ENCODE data around the gene TMEM45A. TPM values are rescaled to one million over a fixed set of nuclear protein-coding genes. Genes with fewer than 3 reads are reported as not detected.

The TMEM45A gene
- total RNA-seq, 1 experiment from 2014 or later, result 21.1 TPM

- DNase-seq (ENCODE audit: low read depth, low spot score), result no peak
- in situ Hi-C loops (cut with HindIII; ENCODE audit: low pct_unique_long_range_greater_than_20kb, low sequenced_read_pairs), result no loop called here
These were observed 91.8 kb downstream of the TMEM45A start for GRCh38 chr3:100584101-100584660.

- no peak for DNase-seq (ENCODE audit: low read depth, low spot score)
- in situ Hi-C loops (cut with HindIII; ENCODE audit: low pct_unique_long_range_greater_than_20kb, low sequenced_read_pairs), result no loop called here
These were observed 94.4 kb downstream of the TMEM45A start for GRCh38 chr3:100586832-100587231.

DNA sequence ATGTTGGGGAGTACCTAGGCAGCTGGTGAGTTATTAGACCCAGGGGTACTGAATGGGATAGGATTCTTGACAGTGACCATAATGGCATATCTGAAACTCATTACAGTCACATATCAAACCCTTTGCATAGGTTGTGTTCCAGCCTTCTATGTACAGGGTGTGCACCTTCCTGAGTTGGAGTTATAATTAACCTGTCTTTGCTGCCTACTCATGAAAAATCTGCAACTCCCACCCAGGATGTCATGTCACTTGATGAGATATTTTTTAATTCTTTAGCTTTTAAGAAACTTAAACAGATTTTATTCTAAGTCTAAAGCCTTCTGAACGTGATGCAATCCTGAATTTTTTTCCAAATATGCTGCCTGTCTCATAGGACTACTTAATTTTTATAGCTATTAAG, 95.8 kb downstream of the TMEM45A start:
- no peak for DNase-seq (ENCODE audit: low read depth, low spot score)
- in situ Hi-C loops (cut with HindIII; ENCODE audit: low pct_unique_long_range_greater_than_20kb, low sequenced_read_pairs), result no loop called here

DNA sequence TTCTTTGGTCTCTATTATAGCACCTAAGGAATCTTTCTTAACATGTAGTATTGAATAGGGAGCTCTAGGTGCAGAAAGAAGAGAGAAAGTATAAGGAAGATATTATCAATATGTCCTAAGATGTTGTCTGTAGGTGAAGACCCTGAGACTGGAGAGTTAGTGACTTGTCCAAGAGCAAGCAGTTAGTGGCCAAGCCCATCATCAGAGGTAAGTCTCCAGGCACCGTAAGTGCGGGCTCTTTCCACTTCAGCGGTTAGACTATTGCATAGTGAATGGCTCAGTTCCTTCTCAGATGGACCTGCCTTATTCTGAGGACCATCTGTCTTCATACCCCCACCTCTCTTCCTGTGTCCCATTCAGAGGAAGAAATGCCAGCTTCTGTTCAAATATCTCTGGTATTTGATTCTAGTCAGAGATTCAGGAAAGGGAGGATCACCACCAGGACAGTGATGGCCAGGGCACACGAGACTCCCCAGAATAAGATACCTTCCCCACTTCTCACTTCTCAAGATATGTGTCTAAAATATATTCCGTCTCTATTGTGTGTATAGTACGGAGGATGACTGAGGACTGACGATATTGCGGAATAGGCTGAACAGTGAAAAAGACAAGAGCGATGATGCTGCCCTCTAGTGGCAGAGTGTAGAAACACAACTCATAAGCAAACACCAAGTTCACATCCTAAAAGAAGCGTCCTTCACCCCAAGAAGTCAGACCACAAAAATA, 97.9 kb downstream of the TMEM45A start:
- in situ Hi-C loops (cut with HindIII; ENCODE audit: low pct_unique_long_range_greater_than_20kb, low sequenced_read_pairs), result no loop called here
- DNase-seq (ENCODE audit: low read depth, low spot score), result peak; percentile 79

- DNase-seq (ENCODE audit: low read depth, low spot score), result no peak
- in situ Hi-C loops (cut with HindIII; ENCODE audit: low pct_unique_long_range_greater_than_20kb, low sequenced_read_pairs), result no loop called here
These were observed 98.4 kb downstream of the TMEM45A start for GRCh38 chr3:100590840-100591147.

- in situ Hi-C loops (cut with HindIII; ENCODE audit: low pct_unique_long_range_greater_than_20kb, low sequenced_read_pairs), result no loop called here
These were observed 99.0 kb downstream of the TMEM45A start for GRCh38 chr3:100591411-100591810.

DNA sequence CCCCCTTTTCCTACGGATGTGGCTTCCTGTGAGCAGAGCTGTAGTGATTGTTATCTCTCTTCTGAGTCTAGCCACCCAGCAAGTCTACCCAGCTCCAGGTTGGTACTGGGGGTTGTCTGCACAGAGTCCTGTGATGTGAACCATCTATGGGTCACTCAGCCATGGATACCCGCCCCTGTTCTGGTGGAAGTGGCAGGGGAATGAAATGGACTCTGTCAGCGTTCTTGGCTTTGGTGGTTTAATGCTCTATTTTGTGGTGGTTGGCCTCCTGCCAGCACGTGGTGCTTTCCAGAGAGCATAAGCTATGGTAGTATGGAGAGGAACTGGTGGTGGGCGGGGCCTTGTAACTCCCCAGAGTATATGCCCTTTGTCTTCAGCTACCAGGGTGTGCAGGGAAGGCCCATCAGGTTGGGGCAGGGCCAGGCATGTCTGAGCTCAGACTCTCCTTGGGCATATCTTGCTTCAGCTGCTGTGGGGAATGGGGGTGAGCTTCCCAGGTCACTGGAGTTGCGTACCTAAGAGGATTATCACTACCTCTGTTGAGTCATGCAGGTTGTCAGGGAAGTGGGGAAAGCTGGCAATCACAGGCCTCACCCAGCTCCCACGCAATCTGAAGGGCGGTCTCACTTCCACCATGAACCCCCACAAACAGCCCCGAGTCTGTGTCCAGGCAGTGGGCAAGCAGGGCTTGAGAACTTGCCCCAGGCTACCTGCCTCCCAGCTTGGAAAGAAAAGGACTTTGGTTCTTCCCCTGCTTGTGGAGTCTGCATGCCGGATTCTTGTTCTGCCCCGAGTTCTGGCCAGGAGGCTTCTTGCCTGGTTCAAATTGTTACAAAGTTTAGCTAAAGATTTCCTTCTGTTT, 108.0 kb downstream of the TMEM45A start:
- no peak for DNase-seq (ENCODE audit: low read depth, low spot score)
- in situ Hi-C loops (cut with HindIII; ENCODE audit: low pct_unique_long_range_greater_than_20kb, low sequenced_read_pairs), result no loop called here

More at GRCh38 chr3:100591411-100591810, 99.0 kb downstream of the TMEM45A start:
- DNase-seq (ENCODE audit: low read depth, low spot score), result no peak

DNA sequence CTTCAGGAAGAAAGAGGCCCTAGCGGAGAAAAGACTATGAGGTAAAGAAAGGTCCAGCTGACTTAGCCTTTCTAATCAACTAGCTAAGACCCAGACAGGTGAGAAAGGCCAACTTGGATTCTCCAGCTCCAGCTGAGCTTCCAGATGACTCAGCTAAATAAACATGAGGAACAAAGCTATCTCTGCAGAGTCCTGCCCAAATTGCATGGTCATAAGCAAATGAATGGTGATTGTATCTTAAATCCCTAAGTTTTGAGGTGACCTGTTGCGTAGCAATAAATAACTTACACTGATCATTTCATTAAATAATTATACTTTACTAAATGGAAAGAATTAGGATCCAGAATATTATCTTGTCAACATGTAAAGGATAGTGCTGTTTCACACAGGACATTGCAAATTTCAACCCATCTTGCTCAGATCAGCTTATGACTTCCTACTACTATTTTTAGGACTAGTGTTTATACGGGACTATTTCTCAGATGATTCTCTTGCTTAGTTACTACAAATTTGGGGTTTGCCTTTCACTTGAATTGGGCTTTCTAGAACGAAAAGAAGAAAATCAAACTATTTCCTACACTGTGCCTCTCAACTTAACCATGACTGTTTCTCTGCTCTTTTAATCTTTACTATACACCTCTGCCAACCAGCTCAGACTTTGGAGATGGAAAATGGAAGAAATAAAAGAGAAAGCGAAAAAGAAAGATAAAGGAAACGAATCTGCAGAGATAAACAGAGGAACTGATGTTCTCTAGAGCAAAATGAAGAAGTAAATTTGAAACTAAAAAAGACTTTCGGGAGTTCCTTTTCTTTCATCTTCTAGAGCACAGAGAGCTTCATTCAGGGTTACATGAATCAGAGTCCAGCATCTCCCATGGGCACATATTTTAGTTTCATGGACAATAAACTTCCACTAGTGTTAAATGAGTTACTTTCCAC, 110.4 kb downstream of the TMEM45A start:
- in situ Hi-C loops (cut with HindIII; ENCODE audit: low pct_unique_long_range_greater_than_20kb, low sequenced_read_pairs), result no loop called here
- DNase-seq (ENCODE audit: low read depth, low spot score), result no peak

DNA sequence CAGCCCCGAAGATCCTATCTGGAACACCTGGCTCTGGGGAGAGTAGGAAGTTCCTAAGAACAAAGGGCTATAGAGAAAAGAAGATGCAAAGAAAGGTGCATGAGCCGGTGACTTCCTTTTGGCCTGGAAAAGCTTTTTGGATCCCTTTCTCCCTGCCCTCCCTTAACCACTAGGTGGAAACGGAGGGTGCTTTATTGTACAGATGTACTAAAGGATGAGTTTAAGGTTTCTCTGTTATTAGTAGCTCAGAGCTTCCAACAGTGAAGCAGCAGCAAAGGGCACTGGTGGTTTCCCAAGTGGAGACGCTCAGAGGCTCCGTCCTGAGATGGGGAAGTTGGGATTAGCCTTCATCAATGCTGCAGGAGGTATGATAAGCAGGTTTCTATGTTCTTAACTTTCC, 111.0 kb downstream of the TMEM45A start:
- DNase-seq (ENCODE audit: low read depth, low spot score), result peak; percentile 61
- in situ Hi-C loops (cut with HindIII; ENCODE audit: low pct_unique_long_range_greater_than_20kb, low sequenced_read_pairs), result no loop called here

DNA sequence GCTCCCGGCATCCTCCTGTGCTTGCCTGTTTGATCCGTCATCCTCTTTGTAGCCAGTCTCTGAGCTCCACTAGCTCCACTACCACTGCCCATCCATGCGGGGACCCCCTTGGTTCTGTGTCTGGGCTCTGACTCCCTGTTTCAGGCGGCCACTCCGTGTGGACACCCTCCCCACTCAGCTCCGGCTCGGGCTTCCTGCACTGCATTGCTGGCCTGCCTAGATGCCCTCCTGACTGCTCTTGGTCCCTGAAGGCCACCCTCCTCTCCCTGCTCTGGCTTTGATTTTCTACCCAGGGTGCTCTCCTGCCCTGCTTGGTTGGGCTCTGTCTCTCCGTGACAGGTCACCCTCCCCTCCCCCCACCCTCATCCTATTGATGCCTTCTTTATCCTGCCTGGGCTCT, 112.9 kb downstream of the TMEM45A start:
- DNase-seq (ENCODE audit: low read depth, low spot score), result no peak
- in situ Hi-C loops (cut with HindIII; ENCODE audit: low pct_unique_long_range_greater_than_20kb, low sequenced_read_pairs), result no loop called here

GRCh38 chr3:100606894-100607512, 114.6 kb downstream of the TMEM45A start:
- no peak for DNase-seq (ENCODE audit: low read depth, low spot score)
- in situ Hi-C loops (cut with HindIII; ENCODE audit: low pct_unique_long_range_greater_than_20kb, low sequenced_read_pairs), result no loop called here

- in situ Hi-C loops (cut with HindIII; ENCODE audit: low pct_unique_long_range_greater_than_20kb, low sequenced_read_pairs), result no loop called here
- no peak for DNase-seq (ENCODE audit: low read depth, low spot score)
These were observed 116.9 kb downstream of the TMEM45A start, which contains the start of gene ADGRG7 for GRCh38 chr3:100609305-100609704. TSS of gene ADGRG7 (plus strand) at chr3:100609601. CDS start at chr3:100609857, 256 bp downstream.

DNA sequence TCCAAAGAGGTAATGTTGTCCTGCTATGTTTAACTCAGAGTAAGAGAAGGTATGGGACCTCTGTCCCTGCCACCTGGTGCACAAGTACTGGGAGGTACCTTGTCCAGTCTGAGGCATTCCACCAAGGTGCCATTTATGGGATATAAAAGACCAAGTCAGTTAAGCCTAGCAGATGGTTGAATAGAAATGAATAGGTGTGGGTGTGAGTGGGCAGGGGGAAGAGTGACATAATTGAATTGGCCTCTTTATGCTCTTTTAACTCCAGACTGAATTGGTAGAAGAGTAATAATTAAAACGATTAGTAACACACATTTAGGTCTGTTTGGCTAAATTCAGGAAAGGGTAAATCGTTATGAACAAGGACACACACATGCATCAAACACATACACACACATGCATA, 117.5 kb downstream of the TMEM45A start:
- in situ Hi-C loops (cut with HindIII; ENCODE audit: low pct_unique_long_range_greater_than_20kb, low sequenced_read_pairs), result no loop called here
- DNase-seq (ENCODE audit: low read depth, low spot score), result no peak

- DNase-seq (ENCODE audit: low read depth, low spot score), result no peak
- in situ Hi-C loops (cut with HindIII; ENCODE audit: low pct_unique_long_range_greater_than_20kb, low sequenced_read_pairs), result no loop called here
These were observed 118.8 kb downstream of the TMEM45A start for GRCh38 chr3:100611221-100611620.

DNA sequence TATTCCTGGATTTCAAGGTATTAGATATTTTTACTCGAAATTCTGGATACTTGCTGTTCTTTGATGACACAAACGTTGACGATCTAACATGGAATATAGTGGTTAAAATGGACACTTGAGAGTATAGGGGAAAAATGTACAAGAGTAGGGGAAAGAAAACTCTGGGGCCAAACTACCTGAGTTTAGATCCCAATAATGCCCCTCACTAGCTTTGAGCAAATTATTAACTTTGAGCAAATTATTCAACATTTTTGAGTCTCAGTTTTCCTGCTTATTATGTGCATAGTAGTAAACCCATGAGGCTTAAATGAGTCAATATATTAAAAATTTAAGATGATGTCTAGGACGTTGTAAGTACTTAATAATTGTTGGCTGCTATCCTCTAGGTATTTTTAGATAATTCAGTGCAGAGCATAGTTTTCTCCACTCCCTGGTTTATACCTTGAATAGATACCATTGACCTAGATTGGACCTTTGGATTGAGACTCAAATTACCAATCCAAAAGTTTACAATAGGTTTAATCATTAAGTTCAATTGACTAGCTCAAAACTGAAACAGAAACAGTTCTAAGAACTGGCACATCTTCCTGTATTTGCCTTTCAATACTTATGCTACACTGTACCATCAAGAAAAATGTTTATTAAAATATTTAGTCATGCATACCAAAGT, 121.4 kb downstream of the TMEM45A start:
- in situ Hi-C loops (cut with HindIII; ENCODE audit: low pct_unique_long_range_greater_than_20kb, low sequenced_read_pairs), result no loop called here
- DNase-seq (ENCODE audit: low read depth, low spot score), result no peak

DNA sequence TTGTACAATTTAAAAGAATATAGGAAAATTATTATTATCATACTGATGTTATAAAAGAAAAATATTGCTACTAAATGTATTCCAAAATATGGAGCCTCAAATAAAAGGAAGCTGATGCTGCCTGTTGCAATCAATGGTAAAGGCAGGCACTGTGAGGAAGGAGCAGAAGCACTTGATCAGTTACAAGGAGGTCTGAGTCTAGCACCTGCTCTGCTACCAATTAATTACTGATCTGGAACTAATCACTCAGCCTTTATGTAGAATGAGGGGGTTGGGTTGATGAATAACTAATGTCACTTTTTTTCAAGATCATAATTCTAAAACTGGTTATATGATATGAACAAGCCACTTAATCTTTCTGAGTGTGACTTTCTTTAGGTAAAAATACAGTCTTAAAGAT, 122.5 kb downstream of the TMEM45A start:
- in situ Hi-C loops (cut with HindIII; ENCODE audit: low pct_unique_long_range_greater_than_20kb, low sequenced_read_pairs), result no loop called here

GRCh38 chr3:100615684-100616083, 123.3 kb downstream of the TMEM45A start:
- in situ Hi-C loops (cut with HindIII; ENCODE audit: low pct_unique_long_range_greater_than_20kb, low sequenced_read_pairs), result no loop called here
- no peak for DNase-seq (ENCODE audit: low read depth, low spot score)

More for the DNA sequence above, 122.5 kb downstream of the TMEM45A start:
- DNase-seq (ENCODE audit: low read depth, low spot score), result no peak

All from SK-MEL-5 (cell line).